ENCODE measurements around the gene NACC1. TPM values are rescaled to one million over a fixed set of nuclear protein-coding genes. Genes with fewer than 3 reads are reported as not detected.

NACC1 gene
- total and polyA plus RNA-seq, 8 donors: 6.9 to 122 (median 23.4) TPM

DNA sequence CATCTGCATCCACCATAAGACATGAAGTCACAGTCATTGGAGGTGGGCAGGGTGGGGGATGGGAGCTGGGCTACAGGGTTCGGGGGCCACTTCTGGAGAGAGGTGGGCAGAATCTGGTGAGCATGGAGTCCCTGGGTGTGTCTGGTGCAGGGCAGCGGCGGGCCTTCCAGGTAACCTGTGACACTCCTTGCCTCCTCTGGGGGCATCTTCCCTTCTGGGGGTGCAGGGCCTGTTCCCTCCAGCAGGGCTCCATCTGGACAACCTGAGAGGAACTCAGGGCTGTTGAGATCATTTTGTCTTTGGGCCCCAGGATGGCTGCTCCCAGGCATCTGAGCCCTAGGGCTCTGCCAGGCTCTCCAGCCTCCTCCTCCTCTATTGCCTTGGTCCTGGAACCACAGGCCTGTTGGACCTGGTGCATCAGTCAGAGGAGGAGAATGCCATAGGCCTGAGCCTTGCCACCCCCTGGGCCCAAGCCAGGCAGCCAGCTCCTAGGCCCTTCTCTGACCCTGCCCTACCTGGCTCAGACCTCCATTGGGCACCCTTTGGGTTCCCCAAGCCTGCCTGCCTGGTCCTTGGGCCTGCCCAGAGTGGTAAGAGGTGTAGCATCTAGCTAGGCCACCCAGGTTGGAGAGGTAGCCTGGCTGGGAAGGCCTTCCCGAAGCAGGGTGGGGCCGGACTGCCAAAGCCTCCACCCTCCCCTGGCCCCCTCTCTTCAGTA, 28.8 kb upstream of the NACC1 start:
- H3K4me3 ChIP-seq: no peak overlapping the region
- H3K36me3 ChIP-seq: peaks cover 0 to 61% (median 53%) of the 10 kb centered on the region in 4 donors
- WGBS, 5 donors: 79 to 92% (median 84%) methylated on average over 3 to 5 of the region's 5 CpGs
- TF ChIP-seq POLR2AphosphoS5 (IDR thresholded peaks at IDR 0.05): no peak
- TF ChIP-seq, protein P1, sequence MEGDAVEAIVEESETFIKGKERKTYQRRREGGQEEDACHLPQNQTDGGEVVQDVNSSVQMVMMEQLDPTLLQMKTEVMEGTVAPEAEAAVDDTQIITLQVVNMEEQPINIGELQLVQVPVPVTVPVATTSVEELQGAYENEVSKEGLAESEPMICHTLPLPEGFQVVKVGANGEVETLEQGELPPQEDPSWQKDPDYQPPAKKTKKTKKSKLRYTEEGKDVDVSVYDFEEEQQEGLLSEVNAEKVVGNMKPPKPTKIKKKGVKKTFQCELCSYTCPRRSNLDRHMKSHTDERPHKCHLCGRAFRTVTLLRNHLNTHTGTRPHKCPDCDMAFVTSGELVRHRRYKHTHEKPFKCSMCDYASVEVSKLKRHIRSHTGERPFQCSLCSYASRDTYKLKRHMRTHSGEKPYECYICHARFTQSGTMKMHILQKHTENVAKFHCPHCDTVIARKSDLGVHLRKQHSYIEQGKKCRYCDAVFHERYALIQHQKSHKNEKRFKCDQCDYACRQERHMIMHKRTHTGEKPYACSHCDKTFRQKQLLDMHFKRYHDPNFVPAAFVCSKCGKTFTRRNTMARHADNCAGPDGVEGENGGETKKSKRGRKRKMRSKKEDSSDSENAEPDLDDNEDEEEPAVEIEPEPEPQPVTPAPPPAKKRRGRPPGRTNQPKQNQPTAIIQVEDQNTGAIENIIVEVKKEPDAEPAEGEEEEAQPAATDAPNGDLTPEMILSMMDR (IDR thresholded peaks at IDR 0.05): peak in 1 of 7 experiments; percentile 14
- no peaks in the 10 kb centered on the region for H3K27me3 ChIP-seq
- intact Hi-C loops (cut with DNase I; ENCODE audit: low total_unique reads): no loop called here
- H3K27ac ChIP-seq: peak overlapping the region in 3 of 5 donors; percentile 39 to 90 (median 86)
- H3K4me1 ChIP-seq: peaks cover 33 to 61% (median 51%) of the 10 kb centered on the region in 4 donors
- no peak for DNase-seq
- H3K9me3 ChIP-seq: no peaks in the 10 kb centered on the region

DNA sequence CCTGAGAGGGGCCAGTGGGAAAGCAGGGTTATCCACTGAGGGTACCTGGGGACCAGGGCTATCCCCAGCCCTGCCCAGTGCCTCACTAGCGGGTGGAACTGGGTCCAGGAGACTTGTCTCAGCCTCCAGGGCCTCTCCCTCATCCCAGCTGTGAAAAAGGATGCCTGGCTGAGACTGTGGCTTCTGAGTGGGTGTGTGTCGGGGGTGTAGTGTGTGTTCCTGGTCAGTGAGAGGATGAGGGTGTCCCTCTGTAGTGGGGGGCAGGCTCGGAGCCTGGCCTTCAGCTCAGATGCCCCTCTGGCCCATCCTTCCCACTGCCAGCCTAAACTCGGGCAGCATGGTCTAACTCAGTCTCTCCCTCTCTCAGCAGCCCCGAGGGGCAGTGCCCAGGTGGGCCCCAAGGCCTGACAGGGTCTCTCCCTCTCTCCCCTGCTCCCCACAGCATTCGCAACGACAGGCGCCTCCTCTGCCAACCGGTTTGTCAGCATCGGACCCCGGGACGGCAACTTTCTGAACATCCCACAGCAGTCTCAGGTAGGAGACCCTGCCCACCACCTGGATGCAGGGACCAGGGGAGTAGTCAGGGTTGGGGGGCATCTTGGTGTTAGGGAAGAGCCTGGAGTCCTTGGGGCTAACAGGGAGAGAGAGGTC, 28.1 kb upstream of the NACC1 start:
- TF ChIP-seq POLR2A (IDR thresholded peaks at IDR 0.05): no peak
- no peak for TF ChIP-seq EP300 (IDR thresholded peaks at IDR 0.05)
- TF ChIP-seq, protein P1 (IDR thresholded peaks at IDR 0.05): no peak
- no peak for TF ChIP-seq POLR2AphosphoS5 (IDR thresholded peaks at IDR 0.05)
- WGBS, 5 donors: 81 to 88% (median 87%) methylated on average over 10 to 12 of the region's 12 CpGs
- DNase-seq: no peak
- H3K4me3 ChIP-seq: no peak overlapping the region
- peaks cover 35 to 68% (median 58%) of the 10 kb centered on the region in 4 donors for H3K4me1 ChIP-seq
- H3K9me3 ChIP-seq: no peaks in the 10 kb centered on the region
- H3K27ac ChIP-seq: peak overlapping the region in 4 of 5 donors; percentile 39 to 90 (median 74)
- H3K27me3 ChIP-seq: no peaks in the 10 kb centered on the region
- H3K36me3 ChIP-seq: peaks cover 0 to 63% (median 57%) of the 10 kb centered on the region in 4 donors
- intact Hi-C loops (cut with DNase I; ENCODE audit: low total_unique reads): no loop called here

DNA sequence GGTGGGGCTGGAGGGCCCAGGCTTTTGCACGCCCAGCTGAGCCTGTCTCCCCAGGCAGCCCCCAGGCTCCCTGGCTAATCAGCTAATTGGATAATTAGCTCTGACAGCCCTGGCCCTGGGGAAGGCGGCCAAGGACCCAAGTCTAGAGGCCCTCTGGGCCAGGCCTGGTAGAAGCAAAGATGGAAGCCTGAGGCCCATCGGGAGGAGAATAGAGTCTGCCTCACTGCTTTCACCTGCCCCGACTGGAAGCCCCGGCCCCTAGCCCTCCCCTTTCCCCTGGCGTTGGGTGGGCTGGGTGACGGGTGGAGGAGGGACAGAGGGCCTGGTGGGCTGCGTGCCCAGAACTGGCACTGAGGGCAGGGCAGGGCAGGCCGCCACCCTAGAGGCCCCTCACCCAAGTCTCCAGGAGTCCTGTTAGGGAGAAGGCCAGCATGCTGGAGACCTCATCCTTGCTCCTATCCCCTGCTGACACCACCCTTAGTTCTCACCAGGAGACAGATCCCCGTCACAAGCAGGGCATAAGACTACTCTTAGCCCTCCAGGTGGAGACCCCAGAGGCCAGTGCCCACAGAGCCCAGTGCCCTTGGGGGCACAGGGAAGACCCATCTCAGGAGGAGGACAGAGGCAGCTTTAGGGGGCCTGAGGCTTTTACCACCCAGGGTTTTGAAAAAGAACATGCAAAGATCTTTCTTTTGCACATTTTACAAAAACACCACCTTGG, 27.4 kb upstream of the NACC1 start:
- WGBS, 5 donors: 65 to 90% (median 76%) methylated on average over 8 to 10 of the region's 10 CpGs
- no peaks in the 10 kb centered on the region for H3K27me3 ChIP-seq

More for the DNA sequence above, 27.4 kb upstream of the NACC1 start:
- H3K4me1 ChIP-seq: peaks cover 35 to 68% (median 58%) of the 10 kb centered on the region in 4 donors
- H3K9me3 ChIP-seq: no peaks in the 10 kb centered on the region
- no peak for DNase-seq
- TF ChIP-seq, protein P1 (IDR thresholded peaks at IDR 0.05): no peak
- TF ChIP-seq EP300 (IDR thresholded peaks at IDR 0.05): no peak
- no peak for TF ChIP-seq POLR2A (IDR thresholded peaks at IDR 0.05)
- TF ChIP-seq POLR2AphosphoS5 (IDR thresholded peaks at IDR 0.05): no peak
- H3K36me3 ChIP-seq: peaks cover 0 to 64% (median 58%) of the 10 kb centered on the region in 4 donors
- H3K4me3 ChIP-seq: no peak overlapping the region
- intact Hi-C loops (cut with DNase I; ENCODE audit: low total_unique reads): no loop called here
- H3K27ac ChIP-seq: peak overlapping the region in 4 of 5 donors; percentile 39 to 90 (median 74)

All from stomach (tissue), 9 donors.